Hematopoietic multipotent progenitor cell treated with erythropoietin and hydrocortisone succinate and interleukin-3 and kit ligand, for 15 days (in vitro differentiated cells): ENCODE data around the gene FAM237B.

Experiments used
- DNase-seq: peaks from one replicate; pipeline ENCODE4 v3.0.0-alpha.2; 2015; ENCODE audit warnings: low spot score

Gene FAM237B

DNA sequence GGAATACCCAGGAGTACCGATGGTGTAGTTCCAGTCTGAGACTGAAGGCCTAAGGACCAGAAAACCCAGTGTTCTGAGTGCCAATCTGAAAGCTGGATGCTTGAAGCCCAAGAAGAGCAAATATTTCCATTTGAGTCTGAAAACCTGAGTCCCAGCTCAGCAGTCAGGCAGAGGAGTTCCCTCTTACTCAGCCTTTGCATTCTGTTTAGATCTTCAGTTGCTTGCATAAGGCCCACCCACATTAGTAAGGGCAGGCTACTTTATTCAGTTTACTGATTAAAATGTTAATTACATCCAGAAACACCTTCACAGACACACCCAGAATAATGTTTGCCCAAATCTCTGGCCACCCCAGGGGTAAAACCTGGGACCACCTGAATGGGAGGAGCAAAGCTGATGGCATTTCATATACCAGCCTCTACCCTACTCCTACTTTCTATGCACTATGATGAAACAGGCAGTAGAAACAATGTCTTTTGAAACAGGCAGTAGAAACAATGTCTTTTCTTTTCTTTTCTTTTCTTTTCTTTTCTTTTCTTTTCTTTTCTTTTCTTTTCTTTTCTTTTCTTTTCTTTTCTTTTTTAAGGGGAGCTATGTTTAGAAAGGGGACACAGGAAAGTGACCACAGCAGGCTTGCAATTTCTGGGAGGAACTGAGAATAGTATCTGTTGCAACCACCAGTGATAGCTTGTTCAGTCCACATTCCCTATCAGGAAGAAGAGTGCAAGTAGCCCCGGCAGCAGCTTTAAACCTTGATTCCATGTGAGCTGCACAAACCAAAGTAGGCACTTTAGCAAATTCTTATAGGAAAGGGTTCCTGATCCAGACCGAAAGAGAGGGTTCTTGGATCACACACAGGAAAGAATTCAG, 30.6 kb downstream of the FAM237B start:
- DNase-seq, result no peak

DNA sequence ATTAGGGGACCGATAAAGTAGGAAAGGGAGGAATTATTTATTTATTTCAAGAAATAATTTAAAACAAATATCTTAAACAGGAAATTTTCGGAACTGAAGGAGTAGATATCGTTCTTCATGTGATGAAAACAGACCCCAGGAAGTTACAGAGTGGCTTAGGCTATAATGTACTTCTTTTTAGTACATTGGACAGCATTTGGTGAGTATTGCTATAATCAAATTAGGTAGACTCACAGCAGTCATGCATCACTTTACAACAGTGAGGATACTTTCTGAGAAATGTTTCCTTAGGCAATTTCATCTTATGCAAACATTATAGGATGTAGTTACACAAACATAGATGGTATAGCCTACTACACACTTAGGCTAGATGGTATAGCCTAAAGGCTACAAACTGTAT, 33.0 kb downstream of the FAM237B start:
- no peak for DNase-seq

DNA sequence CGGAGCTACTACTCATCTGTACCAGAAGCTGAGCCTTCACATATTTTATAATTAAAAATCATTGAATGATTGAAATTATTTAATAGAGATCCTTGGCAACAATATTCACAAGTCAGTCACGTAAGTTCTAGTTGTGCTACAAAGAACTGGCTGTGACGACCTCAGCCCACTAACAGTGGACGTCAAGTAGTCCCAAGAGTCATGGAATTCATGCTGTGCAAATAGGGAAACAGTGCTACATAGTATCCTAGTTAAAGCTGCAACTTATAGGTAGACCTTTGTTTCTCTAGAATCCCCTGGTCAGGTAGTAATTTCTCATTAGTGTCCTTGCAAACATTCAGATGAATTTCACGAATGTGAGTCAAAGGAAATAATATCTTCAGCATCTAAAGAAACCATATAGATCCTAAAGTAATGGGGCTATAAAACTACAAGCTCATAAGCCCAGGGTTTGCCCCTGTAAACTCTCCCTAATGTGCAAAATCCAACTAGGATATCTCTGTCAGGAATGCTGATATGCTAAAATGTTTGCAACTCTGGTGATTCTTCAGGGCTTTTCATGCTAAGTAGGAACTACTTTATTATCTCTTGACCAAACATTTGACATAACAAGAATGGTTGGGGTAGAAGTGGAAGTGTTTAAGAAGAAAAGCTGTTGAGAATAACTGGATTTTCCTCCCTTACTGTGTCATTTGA, 44.9 kb downstream of the FAM237B start:
- no peak for DNase-seq

DNA sequence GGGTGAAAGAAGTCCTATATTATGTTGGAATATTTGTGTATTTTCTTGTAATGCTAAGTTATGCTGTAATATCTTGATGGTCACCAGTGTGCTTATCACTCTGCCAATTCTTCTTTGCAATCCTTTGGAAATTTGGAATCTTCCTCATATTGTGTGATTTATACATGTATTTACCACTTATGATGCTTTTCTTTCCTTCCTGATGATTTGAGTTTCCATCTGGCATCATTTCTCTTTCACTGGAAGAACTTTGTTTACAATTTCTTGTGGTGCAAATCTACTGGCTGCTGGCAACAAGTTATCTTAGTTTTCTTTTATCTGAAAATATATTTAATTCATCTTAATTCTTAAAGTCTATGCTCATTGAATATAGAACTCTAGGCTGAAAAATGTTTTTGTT, 46.9 kb downstream of the FAM237B start:
- DNase-seq, result no peak

DNA sequence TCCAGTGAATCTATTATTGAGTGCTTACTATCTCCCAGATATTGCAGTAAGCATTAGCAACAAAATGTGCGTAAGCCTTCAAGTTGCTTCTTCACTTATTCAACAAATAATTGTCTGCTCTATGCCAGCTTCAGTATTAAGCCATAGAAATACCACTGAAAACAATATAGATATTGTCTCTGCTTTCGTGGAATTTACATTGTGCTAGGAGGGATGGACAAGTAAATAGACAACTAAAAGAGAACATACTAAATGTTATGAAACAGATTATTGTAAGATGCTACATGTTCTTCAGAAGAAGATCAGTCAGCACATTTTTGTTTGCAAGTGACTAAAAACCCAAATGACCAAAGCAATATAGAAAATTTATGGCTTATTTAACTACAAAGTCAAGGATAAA, 48.9 kb downstream of the FAM237B start:
- DNase-seq, result no peak

DNA sequence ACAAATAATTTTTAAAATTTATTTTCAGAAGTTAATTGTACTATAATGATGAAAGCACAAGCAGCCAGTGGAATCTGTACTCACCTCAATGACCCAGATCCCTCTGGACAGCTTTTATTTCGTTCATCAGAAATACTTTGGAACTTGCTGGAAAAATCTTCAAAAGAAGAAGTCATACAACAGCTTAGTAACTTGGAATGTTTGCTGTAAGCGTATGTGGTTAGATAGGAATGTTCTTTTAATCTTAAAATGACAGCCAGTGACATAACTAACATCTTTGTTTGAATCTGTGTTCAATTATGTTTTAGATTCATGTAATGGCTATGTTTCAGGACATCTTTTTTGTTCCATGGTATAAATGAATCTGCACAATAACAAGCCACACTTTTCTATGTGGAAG, 49.4 kb downstream of the FAM237B start:
- no peak for DNase-seq

DNA sequence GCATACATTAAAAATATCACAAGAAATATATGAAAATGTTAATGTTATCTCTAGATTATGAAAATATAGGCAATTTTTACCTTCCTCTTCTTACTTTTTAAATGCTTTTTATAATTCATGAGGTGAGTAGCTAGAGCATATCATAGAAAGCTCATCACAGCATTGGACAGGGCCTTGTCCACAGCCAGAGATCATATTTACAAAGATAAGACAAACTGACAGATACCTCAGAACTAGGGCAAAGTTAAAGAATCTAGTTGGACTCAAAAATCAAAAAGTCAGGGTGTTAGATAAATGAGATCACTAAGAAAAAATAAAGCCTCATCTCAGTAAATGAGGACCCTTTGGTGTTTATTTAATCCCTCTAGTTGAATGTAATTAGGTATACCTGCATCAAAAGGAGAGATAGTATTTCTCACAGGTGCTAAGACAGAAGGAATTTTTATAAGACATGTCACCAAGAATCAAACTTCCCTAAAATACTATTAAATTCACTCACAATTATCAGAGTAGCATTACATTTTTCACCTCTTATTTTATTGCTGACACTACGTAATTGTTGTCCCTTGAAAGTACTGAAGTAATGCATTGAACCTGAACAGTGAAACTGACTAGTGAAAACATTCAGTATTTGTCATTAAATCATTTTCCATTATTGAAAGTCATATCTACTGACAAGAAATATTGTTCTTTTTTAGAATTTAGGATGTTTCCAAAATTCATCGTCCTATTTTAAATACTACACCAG, 50.5 kb downstream of the FAM237B start:
- DNase-seq, result no peak

DNA sequence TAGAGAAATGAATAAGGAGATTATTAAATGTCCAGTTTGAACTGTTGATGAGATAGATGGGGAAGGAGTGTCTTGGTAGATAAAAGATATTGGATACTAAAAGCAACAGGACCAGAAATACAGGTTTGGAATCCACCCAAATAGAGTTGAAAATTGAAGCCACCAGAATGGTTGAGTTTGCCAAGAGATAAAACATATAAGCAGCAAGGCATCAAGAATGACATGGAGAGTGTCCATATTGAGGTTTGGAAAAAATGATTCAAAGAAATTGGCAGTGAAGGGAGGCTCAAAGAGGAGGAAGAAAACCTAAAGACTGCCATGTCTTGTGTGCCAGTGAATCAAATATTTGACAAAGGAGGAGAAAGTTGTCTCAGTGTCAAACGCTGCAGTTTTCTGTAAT, 51.9 kb downstream of the FAM237B start:
- DNase-seq, result no peak

DNA sequence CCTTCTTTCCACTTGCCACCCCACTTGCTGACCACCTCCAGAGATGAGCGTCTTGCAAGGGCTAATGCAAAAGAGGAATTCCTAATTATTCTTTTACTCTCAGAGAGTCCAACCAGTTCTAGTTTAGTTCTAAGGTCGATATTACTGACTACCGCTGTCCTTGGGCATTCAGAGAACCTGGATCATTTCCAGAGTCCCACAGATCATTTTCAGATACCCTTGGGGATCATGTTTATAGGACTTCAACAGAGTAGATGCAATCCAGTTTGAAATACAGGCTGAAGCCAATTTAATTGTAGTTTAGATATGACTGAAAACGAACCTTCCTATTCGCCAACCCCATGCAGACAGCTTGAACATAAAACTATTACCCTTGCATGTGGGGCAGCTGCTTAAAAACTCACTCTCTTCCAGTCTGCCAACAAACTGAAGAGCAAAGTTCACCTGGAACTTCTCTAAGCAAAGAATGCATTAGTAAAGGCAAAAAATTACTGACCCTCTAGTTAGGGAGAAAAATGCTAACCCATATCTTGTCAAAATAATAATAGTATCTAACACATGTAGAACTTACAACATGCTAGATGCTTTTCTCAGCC, 53.7 kb downstream of the FAM237B start:
- DNase-seq, result no peak

DNA sequence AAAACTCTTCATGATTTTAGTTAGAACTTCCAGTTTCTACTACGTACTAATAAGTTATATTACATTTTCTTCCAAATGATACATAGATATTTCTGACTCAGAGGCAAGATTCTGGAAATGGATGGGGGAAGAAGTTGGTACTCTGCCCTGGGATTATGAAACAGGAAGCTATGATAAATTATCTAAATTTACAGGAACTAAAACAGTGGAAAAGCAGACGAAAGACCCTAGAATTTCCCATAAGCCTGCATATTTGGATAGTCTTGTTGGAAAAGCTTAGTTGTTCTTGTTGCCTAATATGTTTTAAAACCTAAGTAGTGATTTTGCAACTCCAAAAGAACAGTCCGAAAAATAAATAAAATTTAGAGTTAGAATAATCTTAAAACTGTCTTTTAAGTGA, 54.3 kb downstream of the FAM237B start:
- DNase-seq, result no peak
